ENCODE data around the gene SHB.
"Not testable (repeated sequence)": the region's sequence is repeated elsewhere in the genome, so short reads cannot be mapped to it uniquely, and the experiment has no call there.

SHB gene

GRCh38 chr9:37909326-37909725, 159.7 kb downstream of the SHB start:
- in situ Hi-C loops (cut with HindIII; ENCODE audit: low pct_ligation_motif_present, low pct_unique_long_range_greater_than_20kb, low sequenced_read_pairs) = no loop called here

GRCh38 chr9:37908698-37909186, 160.3 kb downstream of the SHB start:
- no peak for DNase-seq
- in situ Hi-C loops (cut with HindIII; ENCODE audit: low pct_ligation_motif_present, low pct_unique_long_range_greater_than_20kb, low sequenced_read_pairs) = no loop called here

More at GRCh38 chr9:37909326-37909725, 159.7 kb downstream of the SHB start:
- DNase-seq = no peak

- in situ Hi-C loops (cut with HindIII; ENCODE audit: low pct_ligation_motif_present, low pct_unique_long_range_greater_than_20kb, low sequenced_read_pairs) = no loop called here
Measured at GRCh38 chr9:37908283-37908682, 160.7 kb downstream of the SHB start.

DNA sequence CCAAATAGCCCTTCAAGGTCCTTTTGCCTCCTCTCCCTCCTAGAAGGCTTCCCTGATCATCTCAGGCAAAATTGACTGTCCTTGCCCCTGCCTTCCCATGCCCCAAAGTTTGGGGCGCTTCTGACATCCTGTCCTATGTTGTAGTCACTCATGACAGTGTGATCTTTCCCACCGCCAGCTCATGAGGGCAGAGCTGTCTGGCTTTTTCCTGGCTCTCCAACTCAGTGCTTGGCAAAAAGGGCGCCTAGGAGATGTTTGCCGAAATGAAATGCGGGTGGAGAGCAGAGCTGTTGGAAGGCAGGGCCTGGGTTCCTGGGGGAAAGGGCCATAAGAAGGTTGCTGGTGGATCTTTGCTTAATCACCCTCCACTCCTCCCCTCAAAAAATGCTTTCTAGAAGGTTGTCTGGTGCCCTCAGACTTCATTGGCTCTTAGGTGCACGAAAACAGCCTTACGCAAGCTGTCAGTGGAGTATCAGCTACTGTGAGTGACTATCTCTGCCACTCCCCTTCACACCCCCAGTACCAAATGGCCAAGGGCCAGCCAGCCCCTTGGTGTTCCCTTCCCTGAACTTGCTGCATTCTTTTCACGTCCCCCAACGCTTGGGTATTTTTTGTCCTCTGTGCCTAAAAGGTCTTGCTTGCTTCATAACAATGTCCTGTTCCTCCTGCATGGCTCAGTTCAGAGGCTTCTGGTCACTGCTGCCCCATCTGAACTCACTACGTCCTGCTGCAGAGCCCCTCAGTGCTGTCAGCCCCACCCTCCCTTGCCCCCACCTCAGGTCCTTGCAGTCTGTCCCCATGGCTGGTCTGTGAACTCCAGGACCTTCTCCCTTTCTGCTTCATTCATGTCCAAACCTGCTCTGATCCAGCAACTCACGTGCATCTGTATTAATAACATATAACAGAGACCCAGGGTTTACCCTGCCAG, 162.5 kb downstream of the SHB start:
- in situ Hi-C loops (cut with HindIII; ENCODE audit: low pct_ligation_motif_present, low pct_unique_long_range_greater_than_20kb, low sequenced_read_pairs) = no loop called here

More at GRCh38 chr9:37908283-37908682, 160.7 kb downstream of the SHB start:
- no peak for DNase-seq

GRCh38 chr9:37905776-37906175, 163.3 kb downstream of the SHB start:
- in situ Hi-C loops (cut with HindIII; ENCODE audit: low pct_ligation_motif_present, low pct_unique_long_range_greater_than_20kb, low sequenced_read_pairs) = no loop called here
- no peak for DNase-seq

More for the DNA sequence above, 162.5 kb downstream of the SHB start:
- DNase-seq = no peak

DNA sequence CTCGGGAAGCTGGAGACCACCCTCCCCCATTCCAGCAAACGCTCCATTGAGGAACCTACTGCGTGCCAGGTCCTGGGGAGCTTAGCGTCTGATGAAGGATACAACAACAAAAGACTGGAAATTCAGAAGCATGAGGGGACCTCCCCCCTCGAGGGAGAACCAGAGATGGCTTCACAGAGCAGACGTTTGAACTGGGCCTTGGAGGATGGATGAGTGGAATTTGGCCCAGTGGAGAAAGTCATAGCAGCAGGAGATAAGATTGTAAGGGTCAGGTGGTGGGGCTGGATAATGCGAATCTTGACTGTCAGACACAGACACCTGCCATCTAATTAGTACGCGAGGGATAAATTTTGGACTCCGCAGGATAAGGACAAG, 163.9 kb downstream of the SHB start:
- no peak for DNase-seq
- in situ Hi-C loops (cut with HindIII; ENCODE audit: low pct_ligation_motif_present, low pct_unique_long_range_greater_than_20kb, low sequenced_read_pairs) = no loop called here

GRCh38 chr9:37904445-37905130, 164.4 kb downstream of the SHB start:
- no peak for DNase-seq
- in situ Hi-C loops (cut with HindIII; ENCODE audit: low pct_ligation_motif_present, low pct_unique_long_range_greater_than_20kb, low sequenced_read_pairs) = no loop called here

GRCh38 chr9:37903647-37904444, 165.2 kb downstream of the SHB start, which contains the start of gene SLC25A51:
SLC25A51 (minus strand) TSS chr9:37904127; CDS start chr9:37888550, 15,577 bp downstream.
- peak; percentile 85 for DNase-seq
- in situ Hi-C loops (cut with HindIII; ENCODE audit: low pct_ligation_motif_present, low pct_unique_long_range_greater_than_20kb, low sequenced_read_pairs) = no loop called here

- in situ Hi-C loops (cut with HindIII; ENCODE audit: low pct_ligation_motif_present, low pct_unique_long_range_greater_than_20kb, low sequenced_read_pairs) = no loop called here
- peak; percentile 11 for DNase-seq
Measured at GRCh38 chr9:37902796-37903646, 166.0 kb downstream of the SHB start.

DNA sequence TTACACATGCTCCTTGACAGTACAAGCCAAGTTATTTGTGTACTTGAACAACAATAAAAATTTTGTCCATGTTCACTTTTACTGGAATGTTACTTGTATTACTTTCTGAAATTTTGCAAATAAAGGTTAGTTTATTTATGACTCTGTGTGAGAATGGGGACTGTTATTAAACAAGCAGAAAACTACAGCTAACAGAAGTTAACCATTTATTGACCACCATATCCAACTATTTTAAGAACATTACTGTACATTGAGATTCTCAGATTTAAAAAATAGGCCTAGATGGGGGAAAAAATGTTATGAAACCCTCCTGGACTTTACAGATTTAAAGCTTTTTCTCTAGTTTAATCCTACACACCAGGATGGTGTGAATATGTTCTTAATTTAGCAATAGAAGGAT, 166.9 kb downstream of the SHB start:
- in situ Hi-C loops (cut with HindIII; ENCODE audit: low pct_ligation_motif_present, low pct_unique_long_range_greater_than_20kb, low sequenced_read_pairs) = no loop called here
- no peak for DNase-seq

GRCh38 chr9:37899041-37899440, 170.0 kb downstream of the SHB start:
- in situ Hi-C loops (cut with HindIII; ENCODE audit: low pct_ligation_motif_present, low pct_unique_long_range_greater_than_20kb, low sequenced_read_pairs) = no loop called here
- DNase-seq = no peak

GRCh38 chr9:37897665-37898064, 171.4 kb downstream of the SHB start:
- no peak for DNase-seq
- in situ Hi-C loops (cut with HindIII; ENCODE audit: low pct_ligation_motif_present, low pct_unique_long_range_greater_than_20kb, low sequenced_read_pairs) = no loop called here

DNA sequence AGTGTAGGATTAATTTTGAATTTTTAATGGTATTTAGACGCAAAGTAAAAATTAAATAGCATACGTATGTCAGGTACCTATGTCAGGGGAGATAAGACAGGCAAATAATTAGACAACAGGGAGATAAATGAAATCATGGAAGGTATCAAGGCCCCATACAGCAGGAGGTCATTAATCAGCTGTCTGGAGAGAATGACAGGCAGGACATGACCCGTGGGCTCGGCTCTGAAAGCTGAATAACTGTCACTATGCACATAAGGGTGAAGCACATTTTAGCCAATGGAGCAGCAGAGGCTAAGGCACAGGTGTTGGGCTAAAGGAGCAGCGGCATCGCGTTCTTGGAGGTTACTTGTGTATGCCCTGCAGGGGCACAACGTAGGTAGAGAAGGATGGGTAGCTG, 177.0 kb downstream of the SHB start:
- in situ Hi-C loops (cut with HindIII; ENCODE audit: low pct_ligation_motif_present, low pct_unique_long_range_greater_than_20kb, low sequenced_read_pairs) = no loop called here
- DNase-seq = no peak

GRCh38 chr9:37891042-37891441, 178.0 kb downstream of the SHB start:
- DNase-seq; in situ Hi-C loops (cut with HindIII; ENCODE audit: low pct_ligation_motif_present, low pct_unique_long_range_greater_than_20kb, low sequenced_read_pairs): not testable (repeated sequence)

DNA sequence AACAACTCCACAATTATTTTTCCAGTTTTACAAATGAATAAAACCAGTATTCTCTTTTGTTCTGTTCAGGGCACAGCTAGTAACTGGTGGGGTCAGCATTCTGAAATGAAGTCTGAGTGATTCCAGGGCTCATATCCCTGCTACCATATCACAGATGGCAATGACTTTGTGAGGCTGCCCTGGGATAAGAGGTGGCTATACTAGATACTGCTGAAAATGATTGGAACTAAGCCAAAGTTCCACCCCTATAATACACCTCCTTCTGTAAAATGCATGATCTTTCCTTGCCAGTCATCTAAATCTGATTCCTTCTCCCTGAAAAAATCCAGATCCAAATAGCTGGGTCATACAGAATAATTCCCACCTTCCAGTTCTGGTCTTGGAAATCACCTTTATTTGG, 179.5 kb downstream of the SHB start:
- DNase-seq = no peak
- in situ Hi-C loops (cut with HindIII; ENCODE audit: low pct_ligation_motif_present, low pct_unique_long_range_greater_than_20kb, low sequenced_read_pairs) = no loop called here

DNA sequence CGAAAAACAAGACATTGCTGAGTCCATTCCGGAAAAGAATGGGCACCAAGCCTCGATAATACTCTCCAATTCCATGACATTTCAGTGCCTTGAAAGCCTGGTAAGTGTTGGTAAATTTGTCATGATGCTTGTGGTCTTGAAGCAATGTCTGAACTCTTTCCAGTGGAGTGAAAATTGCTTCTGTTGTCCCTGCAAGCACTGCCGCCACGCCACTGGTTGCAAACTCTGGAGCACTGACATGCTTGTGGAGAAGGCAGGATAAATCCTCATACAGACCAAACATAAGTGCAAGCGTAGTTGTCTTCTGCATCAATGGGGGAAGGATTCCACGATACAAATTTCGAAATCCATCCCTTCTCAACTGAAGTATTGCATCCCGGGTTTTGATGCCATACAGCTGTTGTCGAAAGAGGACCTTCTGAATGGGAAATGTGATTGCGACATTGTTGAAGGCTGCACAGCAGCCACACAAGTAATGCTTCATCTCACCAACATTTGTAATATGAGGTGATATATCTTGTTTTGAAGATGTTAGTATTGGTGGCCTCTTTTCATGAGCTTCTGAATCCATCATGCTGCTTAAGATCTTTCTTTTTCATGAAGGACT, 180.9 kb downstream of the SHB start:
- DNase-seq; in situ Hi-C loops (cut with HindIII; ENCODE audit: low pct_ligation_motif_present, low pct_unique_long_range_greater_than_20kb, low sequenced_read_pairs): not testable (repeated sequence)

DNA sequence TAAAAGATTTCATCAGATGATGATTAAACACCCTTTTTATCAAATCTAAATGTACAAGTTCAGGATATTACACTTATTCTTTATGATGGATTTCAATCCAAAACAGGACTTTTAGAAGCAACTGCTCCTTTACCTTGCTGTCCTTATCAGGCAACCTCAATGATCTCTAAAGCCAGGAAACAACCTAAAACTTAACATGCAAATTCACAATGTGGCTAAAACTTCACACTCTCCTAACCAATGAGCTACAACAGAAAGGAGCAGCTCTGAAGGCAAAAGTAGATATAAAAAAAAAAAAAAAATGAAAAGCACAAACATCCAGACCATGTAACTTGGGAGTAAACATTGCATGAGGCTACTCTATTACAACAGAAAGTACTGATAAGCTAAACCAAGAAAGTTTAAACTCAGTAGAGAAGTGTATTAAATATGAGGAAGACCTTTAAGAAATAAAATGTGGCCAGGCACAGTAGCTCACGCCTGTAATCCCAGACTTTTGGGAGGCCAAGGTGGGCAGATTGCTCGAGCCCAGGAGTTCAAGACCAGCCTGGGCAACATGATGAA, 188.0 kb downstream of the SHB start:
- in situ Hi-C loops (cut with HindIII; ENCODE audit: low pct_ligation_motif_present, low pct_unique_long_range_greater_than_20kb, low sequenced_read_pairs) = no loop called here

More for the DNA sequence above, 188.0 kb downstream of the SHB start:
- no peak for DNase-seq

Data from ACHN (cell line).